GM23338 (cell line): Measurements from ENCODE around the gene LLGL2. TPM values are rescaled to one million over a fixed set of nuclear protein-coding genes. Genes with fewer than 3 reads are reported as not detected.

ENCODE experiments used
- ATAC-seq: fragments of 200-7000 bp; cut with Tn5 transposase; 3 replicates; pipeline ENCODE4 v1.9.1; 2020
- DNase-seq: peaks from one replicate; pipeline ENCODE4 v3.0.0-alpha.2; 2015; ENCODE audit warnings: low spot score
- H2AFZ ChIP-seq: fragments of 200-600 bp; sonication (generic); 2 replicates; pipeline ENCODE4 v1.8.0; 2016; ENCODE audit warnings: antibody characterized with exemption, mild to moderate bottlenecking, moderate library complexity
- H3F3A ChIP-seq: fragments of 200-600 bp; sonication (generic); replicated peaks from 2 replicates; pipeline ENCODE4 v1.8.0; 2017; ENCODE audit warnings: antibody characterized with exemption, mixed run types, low read depth
- H3K27ac ChIP-seq: fragments of 200-600 bp; sonication (generic); 2 replicates; pipeline ENCODE4 v1.6.1; 2016; ENCODE audit warnings: low read depth
- H3K27me3 ChIP-seq: fragments of 200-600 bp; sonication (generic); 2 replicates; pipeline ENCODE4 v1.8.0; 2016; ENCODE audit warnings: mild to moderate bottlenecking, mixed run types, moderate library complexity; ENCODE audit not compliant: insufficient read depth
- H3K36me3 ChIP-seq: fragments of 200-600 bp; sonication (generic); 2 replicates; pipeline ENCODE4 v1.8.0; 2016; ENCODE audit warnings: mild to moderate bottlenecking; ENCODE audit not compliant: insufficient read depth
- H3K4me1 ChIP-seq: fragments of 200-600 bp; sonication (generic); 2 replicates; pipeline ENCODE4 v1.8.0; 2016; ENCODE audit warnings: mild to moderate bottlenecking, moderate library complexity; ENCODE audit not compliant: insufficient read depth
- H3K4me2 ChIP-seq: fragments of 200-600 bp; sonication (generic); 2 replicates; pipeline ENCODE4 v1.7.1; 2017; ENCODE audit warnings: mixed run types
- H3K4me3 ChIP-seq: fragments of 200-600 bp; sonication (generic); 2 replicates; pipeline ENCODE4 v1.6.1; 2016; ENCODE audit warnings: mixed run types
- H3K79me2 ChIP-seq: fragments of 200-600 bp; sonication (generic); replicated peaks from 2 replicates; pipeline ENCODE4 v1.8.0; 2017; ENCODE audit warnings: mild to moderate bottlenecking; ENCODE audit not compliant: insufficient read depth
- H3K9me2 ChIP-seq: fragments of 200-600 bp; sonication (generic); 2 replicates; pipeline ENCODE4 v1.8.0; 2017; ENCODE audit not compliant: insufficient read depth
- H4K20me1 ChIP-seq: fragments of 200-600 bp; sonication (generic); replicated peaks from 2 replicates; pipeline ENCODE4 v1.8.0; 2017; ENCODE audit warnings: mild to moderate bottlenecking; ENCODE audit not compliant: insufficient read depth
- H3K27ac Mint-ChIP-seq: 2 replicates; pipeline ENCODE4 v1.8.0; 2020; ENCODE audit warnings: inconsistent platforms, mild to moderate bottlenecking, moderate library complexity, mixed read lengths
- H3K27me3 Mint-ChIP-seq: 3 replicates; pipeline ENCODE4 v1.8.0; 2022; ENCODE audit warnings: low read depth, mild to moderate bottlenecking, moderate library complexity, mixed read lengths, inconsistent platforms; ENCODE audit not compliant: insufficient read depth, poor library complexity
- H3K36me3 Mint-ChIP-seq: 3 replicates; pipeline ENCODE4 v1.8.0; 2021; ENCODE audit warnings: low read depth, mild to moderate bottlenecking, inconsistent platforms, moderate library complexity, mixed read lengths
- H3K4me1 Mint-ChIP-seq: 3 replicates; pipeline ENCODE4 v1.8.0; 2020; ENCODE audit warnings: mild to moderate bottlenecking, inconsistent platforms, mixed read lengths
- H3K4me3 Mint-ChIP-seq: 3 replicates; pipeline ENCODE4 v1.8.0; 2021; ENCODE audit warnings: moderate library complexity, mild to moderate bottlenecking, inconsistent platforms, mixed read lengths
- H3K9me3 Mint-ChIP-seq: 3 replicates; pipeline ENCODE4 v1.8.0; 2020; ENCODE audit warnings: moderate library complexity, mild to moderate bottlenecking, inconsistent platforms, mixed read lengths
- EZH2phosphoT487 ChIP-seq: fragments of 200-600 bp; sonication (generic); IDR thresholded peaks from one replicate; pipeline ENCODE4 v1.8.1; 2018; ENCODE audit warnings: antibody characterized with exemption; ENCODE audit not compliant: unreplicated experiment
- JUNB ChIP-seq: IDR thresholded peaks from one replicate; pipeline ENCODE4 v1.6.1; 2016; ENCODE audit warnings: antibody characterized with exemption; ENCODE audit not compliant: unreplicated experiment
- NANOG ChIP-seq: IDR thresholded peaks from 2 replicates; pipeline ENCODE4 v1.6.1; 2016; ENCODE audit warnings: antibody characterized with exemption, borderline replicate concordance
- POLR2AphosphoS5 ChIP-seq: IDR thresholded peaks from 2 replicates; pipeline ENCODE4 v1.6.1; 2016; ENCODE audit warnings: antibody characterized with exemption, low read depth
- ZNF331 ChIP-seq: fragments of 250-450 bp; sonication (Bioruptor Pico); IDR thresholded peaks from 2 replicates; pipeline ENCODE4 v1.5.0; 2020; ENCODE audit warnings: low read depth, mild to moderate bottlenecking, moderate library complexity
- polyA plus RNA-seq: library from polyadenylated mRNA; unstranded; fragments of >200 nt; fragmentation: Nextera tagmentation; extraction: Ambion mirVana; gene quantifications from 2 replicates; pipeline ENCODE4 v1.2.1, GENCODE V29; 2016
- total RNA-seq: library from RNA; depleted of rRNA; stranded (reverse); fragments of >200 nt; shearing (Covaris generic); gene quantifications from 2 replicates; pipeline ENCODE4 v1.2.3, GENCODE V29; 2014
- TF ChIP-seq, protein P1 (sequence below): fragments of 250-450 bp; sonication (Bioruptor Pico); IDR thresholded peaks from 2 replicates; pipeline ENCODE4 v1.5.0; 2020; ENCODE audit warnings: mild to moderate bottlenecking, moderate library complexity
- TF ChIP-seq, protein P2 (sequence below): IDR thresholded peaks from one replicate; pipeline ENCODE4 v1.6.1; 2018; ENCODE audit warnings: antibody characterized with exemption; ENCODE audit not compliant: unreplicated experiment
- TF ChIP-seq, protein P3 (sequence below), 2 experiments: fragments of 200-600 bp in 1 of 2; sonication (generic) in 1 of 2; conservative IDR thresholded peaks; 2 replicates each; pipeline versions ENCODE4 v1.5.1 to v1.6.1; 2016 to 2017; ENCODE audit warnings: antibody characterized with exemption in 2 of 2, low read depth in 2 of 2, mild to moderate bottlenecking in 2 of 2, moderate library complexity in 1 of 2

The LLGL2 gene
- total and polyA plus RNA-seq, 2 experiments from 2014 or later: 62.5 to 78.5 TPM

DNA sequence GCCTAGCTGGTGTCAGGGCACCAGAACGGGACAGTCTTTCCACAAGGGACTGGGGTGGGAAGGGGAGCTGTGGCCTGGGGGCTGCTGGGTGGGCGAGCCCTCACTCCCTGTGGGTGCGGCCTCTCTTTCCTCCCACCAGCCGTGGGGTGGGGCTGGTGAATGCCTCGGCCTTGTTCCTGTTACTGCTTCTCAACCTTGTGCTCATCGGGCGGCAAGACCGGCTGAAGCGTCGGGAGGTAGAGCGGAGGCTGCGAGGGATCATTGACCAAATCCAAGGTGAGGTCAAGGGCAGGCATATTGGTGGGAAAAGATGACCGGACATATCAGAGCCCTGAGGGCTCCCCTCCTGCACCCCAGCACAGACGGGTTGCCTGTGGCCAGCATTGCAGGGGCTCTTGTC, 39.3 kb upstream of the LLGL2 start:
- DNase-seq (no peak), ATAC-seq (no peak)
- H3K4me1 ChIP-seq: no peaks in the 10 kb centered on the region
- H3K36me3 ChIP-seq: no peaks in the 10 kb centered on the region
- H3K27ac ChIP-seq: no peak overlapping the region
- H3K9me3 Mint-ChIP-seq: no peaks in the 10 kb centered on the region
- H3K4me3 ChIP-seq: no peak overlapping the region
- no peak overlapping the region for H3K4me2 ChIP-seq
- H3K27me3 ChIP-seq: no peaks in the 10 kb centered on the region
- no peak overlapping the region for H2AFZ ChIP-seq
- H3K79me2 ChIP-seq: no peaks in the 10 kb centered on the region
- H3K4me3 Mint-ChIP-seq: no peak overlapping the region
- no peaks in the 10 kb centered on the region for H3K9me2 ChIP-seq
- no peaks in the 10 kb centered on the region for H3F3A ChIP-seq
- H3K36me3 Mint-ChIP-seq: no peaks in the 10 kb centered on the region; the same call in 2 of the 3 replicates
- H4K20me1 ChIP-seq: no peaks in the 10 kb centered on the region
- H3K27ac Mint-ChIP-seq: no peak overlapping the region
- peaks cover 7% of the 10 kb centered on the region for H3K27me3 Mint-ChIP-seq
- H3K4me1 Mint-ChIP-seq: peaks cover 9% of the 10 kb centered on the region
- TF ChIP-seq, protein P1, sequence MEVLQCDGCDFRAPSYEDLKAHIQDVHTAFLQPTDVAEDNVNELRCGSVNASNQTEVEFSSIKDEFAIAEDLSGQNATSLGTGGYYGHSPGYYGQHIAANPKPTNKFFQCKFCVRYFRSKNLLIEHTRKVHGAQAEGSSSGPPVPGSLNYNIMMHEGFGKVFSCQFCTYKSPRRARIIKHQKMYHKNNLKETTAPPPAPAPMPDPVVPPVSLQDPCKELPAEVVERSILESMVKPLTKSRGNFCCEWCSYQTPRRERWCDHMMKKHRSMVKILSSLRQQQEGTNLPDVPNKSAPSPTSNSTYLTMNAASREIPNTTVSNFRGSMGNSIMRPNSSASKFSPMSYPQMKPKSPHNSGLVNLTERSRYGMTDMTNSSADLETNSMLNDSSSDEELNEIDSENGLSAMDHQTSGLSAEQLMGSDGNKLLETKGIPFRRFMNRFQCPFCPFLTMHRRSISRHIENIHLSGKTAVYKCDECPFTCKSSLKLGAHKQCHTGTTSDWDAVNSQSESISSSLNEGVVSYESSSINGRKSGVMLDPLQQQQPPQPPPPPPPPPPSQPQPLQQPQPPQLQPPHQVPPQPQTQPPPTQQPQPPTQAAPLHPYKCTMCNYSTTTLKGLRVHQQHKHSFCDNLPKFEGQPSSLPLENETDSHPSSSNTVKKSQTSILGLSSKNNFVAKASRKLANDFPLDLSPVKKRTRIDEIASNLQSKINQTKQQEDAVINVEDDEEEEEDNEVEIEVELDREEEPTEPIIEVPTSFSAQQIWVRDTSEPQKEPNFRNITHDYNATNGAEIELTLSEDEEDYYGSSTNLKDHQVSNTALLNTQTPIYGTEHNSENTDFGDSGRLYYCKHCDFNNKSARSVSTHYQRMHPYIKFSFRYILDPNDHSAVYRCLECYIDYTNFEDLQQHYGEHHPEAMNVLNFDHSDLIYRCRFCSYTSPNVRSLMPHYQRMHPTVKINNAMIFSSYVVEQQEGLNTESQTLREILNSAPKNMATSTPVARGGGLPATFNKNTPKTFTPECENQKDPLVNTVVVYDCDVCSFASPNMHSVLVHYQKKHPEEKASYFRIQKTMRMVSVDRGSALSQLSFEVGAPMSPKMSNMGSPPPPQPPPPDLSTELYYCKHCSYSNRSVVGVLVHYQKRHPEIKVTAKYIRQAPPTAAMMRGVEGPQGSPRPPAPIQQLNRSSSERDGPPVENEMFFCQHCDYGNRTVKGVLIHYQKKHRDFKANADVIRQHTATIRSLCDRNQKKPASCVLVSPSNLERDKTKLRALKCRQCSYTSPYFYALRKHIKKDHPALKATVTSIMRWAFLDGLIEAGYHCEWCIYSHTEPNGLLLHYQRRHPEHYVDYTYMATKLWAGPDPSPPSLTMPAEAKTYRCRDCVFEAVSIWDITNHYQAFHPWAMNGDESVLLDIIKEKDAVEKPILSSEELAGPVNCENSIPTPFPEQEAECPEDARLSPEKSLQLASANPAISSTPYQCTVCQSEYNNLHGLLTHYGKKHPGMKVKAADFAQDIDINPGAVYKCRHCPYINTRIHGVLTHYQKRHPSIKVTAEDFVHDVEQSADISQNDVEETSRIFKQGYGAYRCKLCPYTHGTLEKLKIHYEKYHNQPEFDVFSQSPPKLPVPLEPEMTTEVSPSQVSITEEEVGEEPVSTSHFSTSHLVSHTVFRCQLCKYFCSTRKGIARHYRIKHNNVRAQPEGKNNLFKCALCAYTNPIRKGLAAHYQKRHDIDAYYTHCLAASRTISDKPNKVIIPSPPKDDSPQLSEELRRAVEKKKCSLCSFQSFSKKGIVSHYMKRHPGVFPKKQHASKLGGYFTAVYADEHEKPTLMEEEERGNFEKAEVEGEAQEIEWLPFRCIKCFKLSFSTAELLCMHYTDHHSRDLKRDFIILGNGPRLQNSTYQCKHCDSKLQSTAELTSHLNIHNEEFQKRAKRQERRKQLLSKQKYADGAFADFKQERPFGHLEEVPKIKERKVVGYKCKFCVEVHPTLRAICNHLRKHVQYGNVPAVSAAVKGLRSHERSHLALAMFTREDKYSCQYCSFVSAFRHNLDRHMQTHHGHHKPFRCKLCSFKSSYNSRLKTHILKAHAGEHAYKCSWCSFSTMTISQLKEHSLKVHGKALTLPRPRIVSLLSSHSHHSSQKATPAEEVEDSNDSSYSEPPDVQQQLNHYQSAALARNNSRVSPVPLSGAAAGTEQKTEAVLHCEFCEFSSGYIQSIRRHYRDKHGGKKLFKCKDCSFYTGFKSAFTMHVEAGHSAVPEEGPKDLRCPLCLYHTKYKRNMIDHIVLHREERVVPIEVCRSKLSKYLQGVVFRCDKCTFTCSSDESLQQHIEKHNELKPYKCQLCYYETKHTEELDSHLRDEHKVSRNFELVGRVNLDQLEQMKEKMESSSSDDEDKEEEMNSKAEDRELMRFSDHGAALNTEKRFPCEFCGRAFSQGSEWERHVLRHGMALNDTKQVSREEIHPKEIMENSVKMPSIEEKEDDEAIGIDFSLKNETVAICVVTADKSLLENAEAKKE (CRISPR knock-in tag): no peak

DNA sequence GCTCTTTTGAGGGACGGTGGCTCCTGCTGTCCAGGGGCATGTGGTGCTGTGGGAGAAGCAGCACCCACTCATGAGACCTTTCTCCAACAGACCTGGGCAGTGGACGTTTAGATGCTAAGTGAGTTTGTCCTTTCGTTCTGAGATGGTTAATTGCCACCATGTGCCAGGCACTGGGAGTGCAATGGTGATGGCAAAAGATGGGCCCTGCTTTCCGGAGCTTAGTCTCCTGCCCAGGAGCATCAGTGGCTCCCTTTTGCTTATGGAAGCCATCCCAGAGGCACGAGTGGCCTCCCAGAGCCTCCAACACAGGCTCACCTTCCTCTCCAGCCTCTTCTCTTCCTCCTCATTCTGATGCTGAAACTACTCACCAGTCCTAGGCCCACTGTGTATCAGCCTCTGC, 38.5 kb upstream of the LLGL2 start:
- TF ChIP-seq NANOG: no peak
- TF ChIP-seq, protein P2, sequence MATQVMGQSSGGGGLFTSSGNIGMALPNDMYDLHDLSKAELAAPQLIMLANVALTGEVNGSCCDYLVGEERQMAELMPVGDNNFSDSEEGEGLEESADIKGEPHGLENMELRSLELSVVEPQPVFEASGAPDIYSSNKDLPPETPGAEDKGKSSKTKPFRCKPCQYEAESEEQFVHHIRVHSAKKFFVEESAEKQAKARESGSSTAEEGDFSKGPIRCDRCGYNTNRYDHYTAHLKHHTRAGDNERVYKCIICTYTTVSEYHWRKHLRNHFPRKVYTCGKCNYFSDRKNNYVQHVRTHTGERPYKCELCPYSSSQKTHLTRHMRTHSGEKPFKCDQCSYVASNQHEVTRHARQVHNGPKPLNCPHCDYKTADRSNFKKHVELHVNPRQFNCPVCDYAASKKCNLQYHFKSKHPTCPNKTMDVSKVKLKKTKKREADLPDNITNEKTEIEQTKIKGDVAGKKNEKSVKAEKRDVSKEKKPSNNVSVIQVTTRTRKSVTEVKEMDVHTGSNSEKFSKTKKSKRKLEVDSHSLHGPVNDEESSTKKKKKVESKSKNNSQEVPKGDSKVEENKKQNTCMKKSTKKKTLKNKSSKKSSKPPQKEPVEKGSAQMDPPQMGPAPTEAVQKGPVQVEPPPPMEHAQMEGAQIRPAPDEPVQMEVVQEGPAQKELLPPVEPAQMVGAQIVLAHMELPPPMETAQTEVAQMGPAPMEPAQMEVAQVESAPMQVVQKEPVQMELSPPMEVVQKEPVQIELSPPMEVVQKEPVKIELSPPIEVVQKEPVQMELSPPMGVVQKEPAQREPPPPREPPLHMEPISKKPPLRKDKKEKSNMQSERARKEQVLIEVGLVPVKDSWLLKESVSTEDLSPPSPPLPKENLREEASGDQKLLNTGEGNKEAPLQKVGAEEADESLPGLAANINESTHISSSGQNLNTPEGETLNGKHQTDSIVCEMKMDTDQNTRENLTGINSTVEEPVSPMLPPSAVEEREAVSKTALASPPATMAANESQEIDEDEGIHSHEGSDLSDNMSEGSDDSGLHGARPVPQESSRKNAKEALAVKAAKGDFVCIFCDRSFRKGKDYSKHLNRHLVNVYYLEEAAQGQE: no peak
- TF ChIP-seq, protein P3, sequence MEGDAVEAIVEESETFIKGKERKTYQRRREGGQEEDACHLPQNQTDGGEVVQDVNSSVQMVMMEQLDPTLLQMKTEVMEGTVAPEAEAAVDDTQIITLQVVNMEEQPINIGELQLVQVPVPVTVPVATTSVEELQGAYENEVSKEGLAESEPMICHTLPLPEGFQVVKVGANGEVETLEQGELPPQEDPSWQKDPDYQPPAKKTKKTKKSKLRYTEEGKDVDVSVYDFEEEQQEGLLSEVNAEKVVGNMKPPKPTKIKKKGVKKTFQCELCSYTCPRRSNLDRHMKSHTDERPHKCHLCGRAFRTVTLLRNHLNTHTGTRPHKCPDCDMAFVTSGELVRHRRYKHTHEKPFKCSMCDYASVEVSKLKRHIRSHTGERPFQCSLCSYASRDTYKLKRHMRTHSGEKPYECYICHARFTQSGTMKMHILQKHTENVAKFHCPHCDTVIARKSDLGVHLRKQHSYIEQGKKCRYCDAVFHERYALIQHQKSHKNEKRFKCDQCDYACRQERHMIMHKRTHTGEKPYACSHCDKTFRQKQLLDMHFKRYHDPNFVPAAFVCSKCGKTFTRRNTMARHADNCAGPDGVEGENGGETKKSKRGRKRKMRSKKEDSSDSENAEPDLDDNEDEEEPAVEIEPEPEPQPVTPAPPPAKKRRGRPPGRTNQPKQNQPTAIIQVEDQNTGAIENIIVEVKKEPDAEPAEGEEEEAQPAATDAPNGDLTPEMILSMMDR (conservative IDR thresholded peaks at IDR 0.05; ENCODE audit: low read depth in 2 of 2): no peak
- TF ChIP-seq POLR2AphosphoS5: no peak
- TF ChIP-seq EZH2phosphoT487: no peak
- no peak for TF ChIP-seq ZNF331 (CRISPR knock-in tag)
- TF ChIP-seq JUNB: no peak
- no peak overlapping the region for H3K27ac Mint-ChIP-seq
- Histone ChIP-seq H3K27ac (no peak overlapping the region), H3K79me2 (no peaks in the 10 kb centered on the region), H3K4me3 (no peak overlapping the region), H2AFZ (no peak overlapping the region), H3F3A (no peaks in the 10 kb centered on the region), H3K9me2 (no peaks in the 10 kb centered on the region), H3K36me3 (no peaks in the 10 kb centered on the region), H3K27me3 (no peaks in the 10 kb centered on the region), H4K20me1 (no peaks in the 10 kb centered on the region), H3K4me2 (no peak overlapping the region), H3K4me1 (no peaks in the 10 kb centered on the region)
- ATAC-seq: no peak
- H3K9me3 Mint-ChIP-seq: no peaks in the 10 kb centered on the region
- peaks cover 7% of the 10 kb centered on the region for H3K27me3 Mint-ChIP-seq
- DNase-seq: no peak
- no peaks in the 10 kb centered on the region; the same call in 2 of the 3 replicates for H3K36me3 Mint-ChIP-seq
- no peak overlapping the region; the same call in 2 of the 3 replicates for H3K4me3 Mint-ChIP-seq
- peaks cover 9% of the 10 kb centered on the region for H3K4me1 Mint-ChIP-seq
